T-helper 2 cell treated with Interferon-gamma antibody and Interleukin-4, amounts not matched to agents 5 μg/mL and 100 μg/mL, for 36 hours (primary cell): ENCODE results near the gene DDX55.
"Not testable (repeated sequence)": the region's sequence is repeated elsewhere in the genome, so short reads cannot be mapped to it uniquely, and the experiment has no call there.

Experiments
- DNase-seq: peaks from one replicate; pipeline ENCODE4 v3.0.0; 2021; ENCODE audit warnings: low spot score
- H3K27ac Mint-ChIP-seq: one replicate; pipeline ENCODE4 v1.8.0; 2021; ENCODE audit warnings: mild to moderate bottlenecking, mixed read lengths
- H3K27me3 Mint-ChIP-seq: one replicate; pipeline ENCODE4 v1.8.0; 2021; ENCODE audit warnings: low read depth, mixed read lengths
- H3K36me3 Mint-ChIP-seq: one replicate; pipeline ENCODE4 v1.8.0; 2021; ENCODE audit warnings: low read depth, mixed read lengths
- H3K4me1 Mint-ChIP-seq: one replicate; pipeline ENCODE4 v1.8.0; 2021; ENCODE audit warnings: low read depth, mixed read lengths
- H3K4me3 Mint-ChIP-seq: one replicate; pipeline ENCODE4 v1.8.0; 2022; ENCODE audit warnings: mild to moderate bottlenecking, moderate library complexity, mixed read lengths
- H3K9me3 Mint-ChIP-seq: one replicate; pipeline ENCODE4 v1.8.0; 2021; ENCODE audit warnings: mixed read lengths

Gene DDX55

GRCh38 chr12:123601602-123602489, at the start of gene DDX55:
DDX55 (plus strand) TSS chr12:123602099; CDS start chr12:123602149, 50 bp downstream.
- Mint-ChIP-seq H3K36me3 (peaks cover 41% of the 10 kb centered on the region), H3K4me3 (peak within 1 kb of the TSS; percentile 84), H3K4me1 (peaks cover 18% of the 10 kb centered on the region)

GRCh38 chr12:123554136-123554535, 47.8 kb upstream of the DDX55 start:
- H3K4me1 Mint-ChIP-seq, H3K36me3 Mint-ChIP-seq, H3K27ac Mint-ChIP-seq, H3K4me3 Mint-ChIP-seq, DNase-seq, H3K27me3 Mint-ChIP-seq, H3K9me3 Mint-ChIP-seq: not testable (repeated sequence)

More at GRCh38 chr12:123601602-123602489, at the start of gene DDX55:
- Mint-ChIP-seq H3K27ac (peak within 1 kb of the TSS; percentile 94), H3K9me3 (no peaks in the 10 kb centered on the region), H3K27me3 (no peaks in the 10 kb centered on the region)
- peak; percentile 85 for DNase-seq

- not testable (repeated sequence) for H3K4me1 Mint-ChIP-seq, H3K27ac Mint-ChIP-seq, H3K36me3 Mint-ChIP-seq, DNase-seq, H3K27me3 Mint-ChIP-seq, H3K4me3 Mint-ChIP-seq, H3K9me3 Mint-ChIP-seq
These were observed 47.1 kb upstream of the DDX55 start for GRCh38 chr12:123554843-123555242.

- H3K9me3 Mint-ChIP-seq, H3K27me3 Mint-ChIP-seq, H3K4me1 Mint-ChIP-seq, DNase-seq, H3K27ac Mint-ChIP-seq, H3K4me3 Mint-ChIP-seq, H3K36me3 Mint-ChIP-seq: not testable (repeated sequence)
These were observed 43.4 kb upstream of the DDX55 start for GRCh38 chr12:123558487-123558886.

GRCh38 chr12:123559468-123559867, 42.4 kb upstream of the DDX55 start:
- no peak for DNase-seq
- no peaks in the 10 kb centered on the region for H3K36me3 Mint-ChIP-seq
- H3K27ac Mint-ChIP-seq: no peak overlapping the region
- H3K27me3 Mint-ChIP-seq: peaks cover 5% of the 10 kb centered on the region
- no peak overlapping the region for H3K4me3 Mint-ChIP-seq
- H3K4me1 Mint-ChIP-seq: peaks cover 2% of the 10 kb centered on the region
- no peaks in the 10 kb centered on the region for H3K9me3 Mint-ChIP-seq

- Mint-ChIP-seq H3K4me3 (no peak overlapping the region), H3K4me1 (peaks cover 7% of the 10 kb centered on the region), H3K36me3 (no peaks in the 10 kb centered on the region), H3K27ac (no peak overlapping the region), H3K9me3 (no peaks in the 10 kb centered on the region), H3K27me3 (peaks cover 11% of the 10 kb centered on the region)
- no peak for DNase-seq
These were observed 30.5 kb upstream of the DDX55 start for GRCh38 chr12:123571343-123571813.

- DNase-seq: no peak
- no peak overlapping the region for H3K27ac Mint-ChIP-seq
- H3K4me1 Mint-ChIP-seq: peaks cover 7% of the 10 kb centered on the region
- no peaks in the 10 kb centered on the region for H3K9me3 Mint-ChIP-seq
- H3K36me3 Mint-ChIP-seq: no peaks in the 10 kb centered on the region
- H3K27me3 Mint-ChIP-seq: peaks cover 11% of the 10 kb centered on the region
- H3K4me3 Mint-ChIP-seq: no peak overlapping the region
These were observed 29.5 kb upstream of the DDX55 start for GRCh38 chr12:123572391-123572790.

- Mint-ChIP-seq H3K27me3 (peaks cover 11% of the 10 kb centered on the region), H3K4me1 (peaks cover 7% of the 10 kb centered on the region), H3K4me3 (no peak overlapping the region), H3K9me3 (no peaks in the 10 kb centered on the region), H3K27ac (no peak overlapping the region), H3K36me3 (no peaks in the 10 kb centered on the region)
- DNase-seq: no peak
These were observed 28.0 kb upstream of the DDX55 start for GRCh38 chr12:123573870-123574269.

- Mint-ChIP-seq H3K27me3 (peaks cover 4% of the 10 kb centered on the region), H3K36me3 (no peaks in the 10 kb centered on the region), H3K4me3 (no peak overlapping the region), H3K9me3 (no peaks in the 10 kb centered on the region), H3K27ac (no peak overlapping the region), H3K4me1 (peaks cover 4% of the 10 kb centered on the region)
- DNase-seq: no peak
These were observed 25.3 kb upstream of the DDX55 start for GRCh38 chr12:123576611-123577010.

GRCh38 chr12:123578243-123578642, 23.7 kb upstream of the DDX55 start:
- Mint-ChIP-seq H3K27me3 (no peaks in the 10 kb centered on the region), H3K9me3 (no peaks in the 10 kb centered on the region), H3K4me3 (no peak overlapping the region), H3K27ac (no peak overlapping the region), H3K4me1 (peaks cover 12% of the 10 kb centered on the region), H3K36me3 (no peaks in the 10 kb centered on the region)
- DNase-seq: no peak

GRCh38 chr12:123578829-123579228, 23.1 kb upstream of the DDX55 start:
- H3K4me3 Mint-ChIP-seq, H3K9me3 Mint-ChIP-seq, H3K27me3 Mint-ChIP-seq, DNase-seq, H3K36me3 Mint-ChIP-seq, H3K27ac Mint-ChIP-seq: not testable (repeated sequence)
- peaks cover 12% of the 10 kb centered on the region for H3K4me1 Mint-ChIP-seq

GRCh38 chr12:123580772-123581171, 21.1 kb upstream of the DDX55 start:
- Mint-ChIP-seq H3K4me1 (peaks cover 19% of the 10 kb centered on the region), H3K36me3 (peaks cover 4% of the 10 kb centered on the region), H3K27ac (peak overlapping the region; percentile 13), H3K27me3 (no peaks in the 10 kb centered on the region), H3K9me3 (no peaks in the 10 kb centered on the region), H3K4me3 (no peak overlapping the region)
- DNase-seq: no peak

GRCh38 chr12:123591702-123592481, 10.0 kb upstream of the DDX55 start:
- no peak for DNase-seq
- Mint-ChIP-seq H3K4me3 (no peak overlapping the region), H3K9me3 (no peaks in the 10 kb centered on the region), H3K4me1 (peaks cover 35% of the 10 kb centered on the region), H3K36me3 (peaks cover 55% of the 10 kb centered on the region), H3K27ac (peak overlapping the region; percentile 34), H3K27me3 (no peaks in the 10 kb centered on the region)

- no peak overlapping the region for H3K4me3 Mint-ChIP-seq
- H3K36me3 Mint-ChIP-seq: peaks cover 56% of the 10 kb centered on the region
- H3K27me3 Mint-ChIP-seq: no peaks in the 10 kb centered on the region
- H3K9me3 Mint-ChIP-seq: no peaks in the 10 kb centered on the region
- no peak for DNase-seq
- H3K27ac Mint-ChIP-seq: no peak overlapping the region
- peaks cover 23% of the 10 kb centered on the region for H3K4me1 Mint-ChIP-seq
These were observed 6.2 kb upstream of the DDX55 start for GRCh38 chr12:123595729-123596128.
